ENCODE results near the gene ASS1.

DNA sequence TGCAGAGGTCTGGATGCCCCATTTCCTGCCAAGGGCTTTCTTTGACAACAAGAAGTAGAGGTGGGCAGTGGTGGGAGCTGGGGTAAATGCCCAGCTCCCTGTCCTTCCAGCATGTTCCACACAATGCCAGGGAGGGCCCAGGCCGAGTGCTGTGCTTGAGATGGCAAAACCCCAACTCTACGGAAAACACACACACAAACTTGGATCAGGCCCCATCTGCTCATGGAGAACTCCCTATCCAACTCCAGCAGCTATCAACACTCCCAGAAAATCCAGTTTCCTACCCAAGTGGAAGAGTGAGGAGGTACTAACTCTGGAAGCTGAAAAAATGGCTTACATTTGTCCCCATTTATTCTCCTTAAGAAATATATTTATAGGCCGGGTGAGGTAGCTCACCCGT lies 73.5 kb downstream of the ASS1 start:
- TF ChIP-seq, protein P1, sequence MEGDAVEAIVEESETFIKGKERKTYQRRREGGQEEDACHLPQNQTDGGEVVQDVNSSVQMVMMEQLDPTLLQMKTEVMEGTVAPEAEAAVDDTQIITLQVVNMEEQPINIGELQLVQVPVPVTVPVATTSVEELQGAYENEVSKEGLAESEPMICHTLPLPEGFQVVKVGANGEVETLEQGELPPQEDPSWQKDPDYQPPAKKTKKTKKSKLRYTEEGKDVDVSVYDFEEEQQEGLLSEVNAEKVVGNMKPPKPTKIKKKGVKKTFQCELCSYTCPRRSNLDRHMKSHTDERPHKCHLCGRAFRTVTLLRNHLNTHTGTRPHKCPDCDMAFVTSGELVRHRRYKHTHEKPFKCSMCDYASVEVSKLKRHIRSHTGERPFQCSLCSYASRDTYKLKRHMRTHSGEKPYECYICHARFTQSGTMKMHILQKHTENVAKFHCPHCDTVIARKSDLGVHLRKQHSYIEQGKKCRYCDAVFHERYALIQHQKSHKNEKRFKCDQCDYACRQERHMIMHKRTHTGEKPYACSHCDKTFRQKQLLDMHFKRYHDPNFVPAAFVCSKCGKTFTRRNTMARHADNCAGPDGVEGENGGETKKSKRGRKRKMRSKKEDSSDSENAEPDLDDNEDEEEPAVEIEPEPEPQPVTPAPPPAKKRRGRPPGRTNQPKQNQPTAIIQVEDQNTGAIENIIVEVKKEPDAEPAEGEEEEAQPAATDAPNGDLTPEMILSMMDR (IDR thresholded peaks at IDR 0.05), result no peak
- no peak for TF ChIP-seq TCF7L2 (IDR thresholded peaks at IDR 0.05; ENCODE audit: low read depth, low read length)
